H1 (cell line): ENCODE measurements around the gene JTB. TPM values are rescaled to one million over a fixed set of nuclear protein-coding genes. Genes with fewer than 3 reads are reported as not detected.

Experiments used
- CTCF ChIA-PET: fragments of 300-600 bp; sonication (Branson Sonifier 250); formaldehyde crosslinking; loops from one replicate; lab custom pipeline; 2021; ENCODE audit not compliant: partially characterized antibody; lab: Charles Lee
- POLR2A ChIA-PET: fragments of 300-600 bp; sonication (Branson Sonifier 250); formaldehyde crosslinking; loops from one replicate; lab custom pipeline; 2021; ENCODE audit warnings: inconsistent platforms; ENCODE audit not compliant: partially characterized antibody; lab: Charles Lee
- DNase-seq, 2 experiments: peaks; one replicate each; pipeline versions ENCODE4 v3.0.0 to v3.0.0-alpha.2; 2010 to 2022; ENCODE audit warnings: low spot score in 2 of 2, low read depth in 1 of 2, mixed read lengths in 1 of 2
- FAIRE-seq: peaks from 2 replicates; lab custom pipeline; 2011; peaks lifted over from hg19 to GRCh38; lab: Jason Lieb, UNC
- H2AFZ ChIP-seq: 2 replicates; pipeline ENCODE4 v1.8.1; 2012; ENCODE audit warnings: low read length, inconsistent platforms
- H2AK5ac ChIP-seq: 2 replicates; pipeline ENCODE4 v1.6.1; 2013; ENCODE audit warnings: low read depth, low read length
- H2BK120ac ChIP-seq: replicated peaks from 2 replicates; pipeline ENCODE3; 2013; ENCODE audit warnings: low read depth, low read length, inconsistent platforms
- H2BK12ac ChIP-seq: 2 replicates; pipeline ENCODE4 v1.6.1; 2013; ENCODE audit warnings: low read depth, low read length
- H2BK15ac ChIP-seq: 2 replicates; pipeline ENCODE4 v1.6.1; 2013; ENCODE audit warnings: low read length
- H2BK20ac ChIP-seq: 2 replicates; pipeline ENCODE4 v1.6.1; 2013; ENCODE audit warnings: low read length
- H2BK5ac ChIP-seq: 2 replicates; pipeline ENCODE4 v1.6.1; 2013; ENCODE audit warnings: low read depth, low read length
- H3K14ac ChIP-seq: 2 replicates; pipeline ENCODE4 v1.6.1; 2013; ENCODE audit warnings: inconsistent platforms; ENCODE audit not compliant: insufficient read length
- H3K18ac ChIP-seq: 2 replicates; pipeline ENCODE4 v1.6.1; 2013; ENCODE audit warnings: low read length; ENCODE audit errors: extremely low read depth
- H3K23ac ChIP-seq: 2 replicates; pipeline ENCODE4 v1.6.1; 2013; ENCODE audit warnings: inconsistent platforms; ENCODE audit not compliant: insufficient read length
- H3K23me2 ChIP-seq: 2 replicates; pipeline ENCODE4 v1.6.1; 2013; ENCODE audit warnings: low read depth, low read length
- H3K27ac ChIP-seq: 2 replicates; pipeline ENCODE4 v1.6.1; 2011; ENCODE audit warnings: low read depth, low read length, inconsistent platforms
- H3K27me3 ChIP-seq, 4 experiments: replicated peaks in 1 of 4; 1 replicate in 1 of 4; 2 replicates in 3 of 4; pipeline versions ENCODE4 v1.6.1 to v1.8.1; 2011 to 2013; ENCODE audit warnings: low read length in 3 of 4, mild to moderate bottlenecking in 3 of 4, inconsistent platforms in 2 of 4, mixed read lengths in 2 of 4, moderate library complexity in 1 of 4; ENCODE audit not compliant: control insufficient read depth in 3 of 4, insufficient read depth in 3 of 4; ENCODE audit errors: extremely low read depth in 1 of 4
- H3K36me3 ChIP-seq, 4 experiments: 2 replicates each; pipeline versions ENCODE4 v1.6.1 to v1.8.1; 2011 to 2013; ENCODE audit warnings: mild to moderate bottlenecking in 4 of 4, low read length in 3 of 4, moderate library complexity in 2 of 4, control low read depth in 1 of 4, inconsistent platforms in 1 of 4; ENCODE audit not compliant: insufficient read depth in 4 of 4, control insufficient read depth in 2 of 4
- H3K4ac ChIP-seq: replicated peaks from 2 replicates; pipeline ENCODE3; 2013; ENCODE audit warnings: low read length, low read depth, mixed read lengths, inconsistent platforms; ENCODE audit not compliant: insufficient read length
- H3K4me1 ChIP-seq, 4 experiments: replicated peaks in 1 of 4; 1 replicate in 1 of 4; 2 replicates in 3 of 4; pipeline versions ENCODE4 v1.6.1 to v1.8.1; 2011 to 2013; ENCODE audit warnings: low read length in 3 of 4, inconsistent platforms in 2 of 4, mixed read lengths in 1 of 4; ENCODE audit not compliant: insufficient read depth in 4 of 4, control insufficient read depth in 3 of 4
- H3K4me2 ChIP-seq, 2 experiments: 2 replicates each; pipeline versions ENCODE4 v1.6.1 to v1.8.1; 2011 to 2013; ENCODE audit warnings: low read depth in 2 of 2, low read length in 2 of 2, control low read depth in 1 of 2, inconsistent platforms in 1 of 2, mild to moderate bottlenecking in 1 of 2; ENCODE audit not compliant: insufficient read depth in 1 of 2
- H3K4me3 ChIP-seq, 4 experiments: fragments of 200-600, 300-600 bp in 1 of 4; sonication (generic), shearing (Covaris generic), sonication (Bioruptor Twin) in 1 of 4; 2 replicates each; pipeline versions ENCODE4 v1.5.1 to v1.8.1; 2011 to 2016; ENCODE audit warnings: low read length in 4 of 4, low read depth in 3 of 4, control low read depth in 2 of 4, inconsistent platforms in 2 of 4, mild to moderate bottlenecking in 2 of 4, mixed read lengths in 1 of 4, moderate library complexity in 1 of 4; ENCODE audit not compliant: insufficient read depth in 2 of 4; ENCODE audit errors: extremely low read depth in 1 of 4
- H3K56ac ChIP-seq: replicated peaks from 2 replicates; pipeline ENCODE3; 2013; ENCODE audit warnings: low read depth, mild to moderate bottlenecking, mixed read lengths, low read length, inconsistent platforms; ENCODE audit not compliant: insufficient read length
- H3K79me1 ChIP-seq: 2 replicates; pipeline ENCODE4 v1.6.1; 2013; ENCODE audit warnings: low read depth, low read length, control low read depth
- H3K79me2 ChIP-seq, 2 experiments: 2 replicates each; pipeline versions ENCODE4 v1.6.1 to v1.8.1; 2012 to 2013; ENCODE audit warnings: low read length in 2 of 2, mild to moderate bottlenecking in 2 of 2, inconsistent platforms in 1 of 2; ENCODE audit not compliant: insufficient read depth in 2 of 2, control insufficient read depth in 1 of 2
- H3K9ac ChIP-seq, 4 experiments: replicated peaks in 1 of 4; 1 replicate in 1 of 4; 2 replicates in 3 of 4; pipeline versions ENCODE4 v1.6.1 to v1.8.1; 2011 to 2013; ENCODE audit warnings: low read depth in 3 of 4, low read length in 3 of 4, control low read depth in 2 of 4, mild to moderate bottlenecking in 2 of 4, moderate library complexity in 2 of 4, inconsistent platforms in 1 of 4; ENCODE audit errors: extremely low read depth in 1 of 4
- H3K9me3 ChIP-seq, 2 experiments: 2 replicates each; pipeline versions ENCODE4 v1.6.1 to v1.8.1; 2012 to 2013; ENCODE audit warnings: mild to moderate bottlenecking in 2 of 2, moderate library complexity in 2 of 2, control low read depth in 1 of 2, inconsistent platforms in 1 of 2, low read depth in 1 of 2, low read length in 1 of 2, mixed read lengths in 1 of 2; ENCODE audit not compliant: insufficient read depth in 2 of 2
- H4K20me1 ChIP-seq, 2 experiments: replicated peaks in 1 of 2; 2 replicates each; pipeline versions ENCODE3 to v1.8.1; 2011 to 2013; ENCODE audit warnings: inconsistent platforms in 2 of 2, low read length in 2 of 2, mild to moderate bottlenecking in 1 of 2; ENCODE audit not compliant: insufficient read depth in 2 of 2, control insufficient read depth in 1 of 2
- H4K5ac ChIP-seq: 2 replicates; pipeline ENCODE4 v1.6.1; 2013; ENCODE audit warnings: low read length, low read depth, mixed read lengths, inconsistent platforms; ENCODE audit not compliant: insufficient read length
- H4K8ac ChIP-seq: 2 replicates; pipeline ENCODE4 v1.8.0; 2013; ENCODE audit warnings: mild to moderate bottlenecking, moderate library complexity, low read length, inconsistent platforms; ENCODE audit not compliant: insufficient read depth; ENCODE audit errors: extremely low read depth
- H4K91ac ChIP-seq: replicated peaks from 2 replicates; pipeline ENCODE3; 2013; ENCODE audit warnings: low read length, mixed read lengths, inconsistent platforms; ENCODE audit not compliant: insufficient read length
- PHF8 ChIP-seq: fragments of 200-600 bp; sonication (generic); conservative IDR thresholded peaks from 2 replicates; pipeline ENCODE4 v1.7.1; 2012; ENCODE audit warnings: low read depth, mild to moderate bottlenecking, inconsistent platforms, low read length, moderate library complexity
- SIX5 ChIP-seq: IDR thresholded peaks from 2 replicates; pipeline ENCODE4 v1.6.1; 2011; ENCODE audit warnings: mild to moderate bottlenecking, low read depth, low read length
- SP2 ChIP-seq: IDR thresholded peaks from 2 replicates; pipeline ENCODE4 v1.6.1; 2012; ENCODE audit warnings: mild to moderate bottlenecking, low read length, inconsistent platforms
- ZNF274 ChIP-seq: IDR thresholded peaks from 2 replicates; pipeline ENCODE4 v1.7.0; 2012; ENCODE audit warnings: low read length, borderline replicate concordance; ENCODE audit errors: extremely low read depth
- WGBS, 2 experiments: shearing (Covaris generic) in 1 of 2; methylation state at CpG; one replicate each; pipeline versions ENCODE4 v1.1.6 to v1.1.7; 2013 to 2015; ENCODE audit warnings: low lambda C conversion rate in 2 of 2, mixed read lengths in 2 of 2, inconsistent platforms in 1 of 2, low coverage in 1 of 2, missing lambda C conversion rate in 1 of 2; ENCODE audit not compliant: insufficient replicate concordance in 2 of 2, insufficient coverage in 1 of 2, insufficient read length in 1 of 2; ENCODE audit errors: extremely low coverage in 1 of 2, missing lambda C conversion rate in 1 of 2; 5-methylcytosine and 5-hydroxymethylcytosine counted together
- polyA plus RNA-seq, 7 experiments: library from polyadenylated mRNA; depleted of rRNA in 3 of 7; stranded (reverse) in 5 of 7; unstranded in 2 of 7; fragments of >200 nt in 5 of 7; fragments of 200-250 nt in 2 of 7; gene quantifications; 1 replicate in 5 of 7; 2 replicates in 1 of 7; 4 replicates in 1 of 7; pipeline versions ENCODE4 v1.2.1 to v1.2.3, GENCODE V29; 2011 to 2013; ENCODE audit warnings: missing spikeins in 2 of 7, mixed read lengths in 2 of 7
- total RNA-seq: library from RNA; stranded (reverse); fragmentation: NEBNext Ultra II Directional; extraction: Animal tissue kit (Norgen Biotek cat#: 25700); gene quantifications from 2 replicates; pipeline ENCODE4 v1.2.1, GENCODE V29; 2021

JTB gene
- total and polyA plus RNA-seq, 2 of the 8 experiments (the other 6 are each of a cell fraction or from before 2014, with no cell fraction given), result 91.1 to 122 TPM

DNA sequence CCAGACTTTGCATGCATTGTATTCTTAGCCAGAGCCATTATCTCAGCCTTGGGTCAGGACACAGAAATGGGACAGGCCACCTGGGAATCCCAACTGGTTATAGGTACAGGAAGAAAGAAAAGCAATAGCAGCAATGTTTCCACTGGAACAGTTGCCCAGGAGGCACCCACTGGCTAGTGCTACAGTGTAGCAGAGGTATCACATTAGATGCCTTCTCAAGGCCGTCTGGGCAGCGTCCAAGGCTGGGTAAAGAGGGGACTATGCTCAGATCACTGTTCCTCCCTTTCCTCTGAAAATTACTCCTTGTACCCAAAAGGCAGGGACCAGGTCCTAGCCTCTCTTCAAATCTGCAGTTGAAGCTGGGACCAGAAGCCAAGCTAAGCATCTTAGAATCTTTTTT lies 7.1 kb downstream of the JTB start:
- Histone ChIP-seq H2BK5ac (no peak overlapping the region), H4K8ac (no peak overlapping the region), H3K79me1 (no peaks in the 10 kb centered on the region; the same call in 1 of the 2 replicates), H3K4ac (no peak overlapping the region), H4K20me1 (no peaks in the 10 kb centered on the region), H3K27ac (no peak overlapping the region), H3K23me2 (peaks cover 10% of the 10 kb centered on the region; the same call in 1 of the 2 replicates), H4K91ac (no peak overlapping the region), H3K4me2 (no peak overlapping the region), H2BK12ac (no peak overlapping the region), H2BK120ac (no peak overlapping the region), H3K4me3 (no peak overlapping the region), H3K9ac (no peak overlapping the region), H3K9me3 (no peaks in the 10 kb centered on the region), H3K18ac (no peak overlapping the region), H3K27me3 (no peaks in the 10 kb centered on the region), H2BK20ac (no peak overlapping the region), H3K14ac (no peak overlapping the region), H3K4me1 (peaks cover 0 to 12% (median 5%) of the 10 kb centered on the region in 4 experiments; a peak in 5 of 7 replicates), H4K5ac (no peak overlapping the region), H3K79me2 (peaks cover 0 to 18% of the 10 kb centered on the region in 2 experiments; a peak in 2 of 4 replicates), H2AFZ (no peak overlapping the region), H2BK15ac (no peak overlapping the region), H3K23ac (no peak overlapping the region), H3K56ac (no peak overlapping the region), H3K36me3 (peaks cover 8 to 27% (median 13%) of the 10 kb centered on the region in 4 experiments; a peak in 7 of 8 replicates), H2AK5ac (no peak overlapping the region)
- POLR2A ChIA-PET, result interaction anchor here (1.4 to 15.7 kb wide), 6 partner anchors 4 to 178 kb away, joined by 3 to 454 read pairs (median 190); partner anchors contain the start of genes CREB3L4, CRTC2, GATAD2B and JTB
- FAIRE-seq (no peak), DNase-seq (no peak)
- WGBS, 2 experiments, result 90% methylated on average over 2 of the region's 2 CpGs; no CpG with 5 or more reads in 1 of the 2 experiments
- TF ChIP-seq ZNF274, result no peak
- no peak for TF ChIP-seq PHF8
- no peak for TF ChIP-seq SIX5
- no peak for TF ChIP-seq SP2
- CTCF ChIA-PET, result interaction anchor here (0.5 to 1.7 kb wide), 2 partner anchors 24 to 420 kb away, joined by 4 to 5 read pairs; partner anchors contain the start of gene DENND4B
